Activated T-cell treated with anti-CD3 and anti-CD28 coated beads, Interleukin-2, amount 50 U/mL, for 1 hour (primary cell): ENCODE results near the gene COL17A1.

Experiments used
- DNase-seq: peaks from one replicate; pipeline ENCODE4 v3.0.0-alpha.2; 2020

The COL17A1 gene

GRCh38 chr10:104029521-104029860, 56.2 kb downstream of the COL17A1 start:
- no peak for DNase-seq

- DNase-seq, result no peak
Measured at GRCh38 chr10:104028823-104029520, 56.7 kb downstream of the COL17A1 start.

- no peak for DNase-seq
Measured at GRCh38 chr10:104028146-104028545, 57.5 kb downstream of the COL17A1 start.

- DNase-seq, result no peak
Measured at GRCh38 chr10:104026762-104027161, 58.9 kb downstream of the COL17A1 start.

DNA sequence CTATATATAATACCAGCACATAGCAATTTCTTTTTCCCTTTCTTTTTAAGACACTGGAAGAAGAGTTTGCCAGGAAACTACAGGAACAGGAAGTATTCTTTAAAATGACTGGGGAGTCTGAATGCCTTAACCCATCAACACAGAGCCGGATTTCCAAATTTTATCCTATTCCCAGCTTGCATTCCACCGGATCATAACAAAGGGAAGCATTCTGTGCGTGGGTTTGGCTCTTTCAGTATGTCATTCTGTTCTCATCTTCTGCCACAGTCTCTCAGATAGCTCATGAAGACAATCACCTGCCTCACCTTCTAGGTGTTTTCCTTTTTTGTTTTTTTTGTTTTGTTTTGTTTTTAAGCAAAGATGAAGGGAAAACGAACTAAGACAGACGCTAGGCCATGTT, 60.2 kb downstream of the COL17A1 start:
- DNase-seq, result no peak

DNA sequence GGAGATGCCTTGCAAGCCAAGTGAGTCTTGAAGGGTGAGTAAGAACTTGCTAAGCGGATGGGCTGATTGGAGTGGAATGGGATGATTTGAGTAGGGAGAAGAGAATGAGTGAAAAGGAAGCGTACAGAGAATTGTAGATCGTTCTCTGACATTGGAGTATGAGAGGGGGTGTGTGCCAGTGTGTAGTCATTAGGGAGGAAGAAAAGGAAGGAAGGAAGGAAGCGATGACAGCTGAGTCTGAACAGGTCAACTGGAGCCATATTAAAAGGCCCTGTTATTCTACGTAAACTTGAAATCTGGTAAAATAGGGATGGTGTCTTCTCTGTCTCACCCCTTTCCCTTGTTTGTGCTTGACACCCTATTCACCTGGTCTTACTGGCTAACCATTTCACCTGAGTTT, 63.7 kb downstream of the COL17A1 start:
- DNase-seq, result no peak

DNA sequence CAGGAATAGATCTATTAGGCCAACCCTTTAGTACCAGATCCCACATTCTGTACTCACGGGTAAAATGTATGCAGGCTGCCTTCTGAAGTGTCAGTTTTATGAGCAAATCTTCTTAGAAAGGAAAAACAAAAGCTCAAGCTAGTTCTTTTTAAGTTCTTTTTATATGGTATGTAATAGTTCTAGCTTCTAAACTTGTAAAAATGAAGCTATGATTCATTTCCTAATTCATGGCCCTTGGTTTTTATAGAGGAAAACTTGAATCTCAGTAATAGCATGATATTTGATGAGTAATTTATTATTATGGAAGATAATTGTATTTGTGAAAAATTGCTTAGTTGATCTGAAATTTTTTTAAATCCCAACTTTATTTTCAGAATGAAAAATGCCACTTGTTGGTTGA, 64.4 kb downstream of the COL17A1 start:
- DNase-seq, result no peak

DNA sequence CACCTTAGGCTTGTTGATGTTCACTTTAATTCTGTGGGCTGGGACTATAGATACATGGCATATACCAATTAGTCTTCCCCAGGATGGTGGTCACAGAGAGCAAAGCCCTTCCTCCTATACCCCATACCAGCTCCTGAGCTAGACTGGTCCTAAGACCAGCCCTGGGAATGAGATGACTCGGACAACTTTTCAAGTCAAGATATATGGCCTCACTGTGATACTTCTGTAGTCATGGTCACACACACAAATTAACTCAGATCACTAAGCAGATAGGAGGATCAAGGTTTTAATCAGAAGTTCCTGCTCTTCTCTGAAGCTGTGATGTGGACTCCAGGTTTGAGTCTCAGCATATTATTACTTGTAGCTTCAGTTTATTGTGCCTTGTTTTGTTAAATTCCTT, 65.7 kb downstream of the COL17A1 start:
- no peak for DNase-seq

DNA sequence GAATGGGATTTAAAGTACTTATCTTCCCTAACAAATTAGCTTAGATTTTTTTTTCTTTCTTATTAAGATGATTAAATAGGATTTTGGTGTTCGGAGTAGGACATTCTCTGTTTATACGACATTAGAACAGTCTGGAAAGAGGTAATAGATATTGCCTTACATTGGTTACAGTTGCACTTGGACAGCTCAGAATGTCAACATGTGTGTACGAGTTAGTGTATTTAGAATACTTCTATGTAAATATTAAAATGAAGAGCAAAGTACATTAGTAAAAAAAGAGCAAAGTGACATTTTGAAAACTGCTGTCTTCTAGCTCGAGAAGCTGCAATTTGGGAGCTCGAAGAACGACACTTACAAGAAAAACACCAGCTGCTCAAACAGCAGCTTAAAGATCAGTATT, 67.2 kb downstream of the COL17A1 start:
- no peak for DNase-seq

DNA sequence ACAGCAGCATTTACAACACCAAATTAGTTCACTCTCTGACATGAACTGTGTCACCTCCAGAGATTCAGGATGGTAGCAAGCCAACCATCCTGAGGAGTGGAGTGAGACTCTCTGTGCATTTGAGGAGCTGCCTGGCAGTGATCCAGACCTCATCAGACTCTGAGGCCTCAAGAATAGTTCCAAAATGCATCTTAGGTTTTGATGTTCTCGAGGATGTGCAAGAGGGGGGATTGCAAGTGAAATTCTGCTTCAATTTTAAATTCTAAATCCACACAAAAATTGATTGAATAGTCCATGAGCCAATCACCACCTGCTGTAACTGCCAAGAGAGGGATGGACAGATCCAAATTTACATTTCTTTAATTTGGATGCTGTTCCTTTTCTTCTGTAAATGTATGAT, 69.0 kb downstream of the COL17A1 start:
- DNase-seq, result no peak

- no peak for DNase-seq
Measured at GRCh38 chr10:104014176-104014575, 71.5 kb downstream of the COL17A1 start.

GRCh38 chr10:104013489-104013888, 72.2 kb downstream of the COL17A1 start:
- DNase-seq, result no peak

DNA sequence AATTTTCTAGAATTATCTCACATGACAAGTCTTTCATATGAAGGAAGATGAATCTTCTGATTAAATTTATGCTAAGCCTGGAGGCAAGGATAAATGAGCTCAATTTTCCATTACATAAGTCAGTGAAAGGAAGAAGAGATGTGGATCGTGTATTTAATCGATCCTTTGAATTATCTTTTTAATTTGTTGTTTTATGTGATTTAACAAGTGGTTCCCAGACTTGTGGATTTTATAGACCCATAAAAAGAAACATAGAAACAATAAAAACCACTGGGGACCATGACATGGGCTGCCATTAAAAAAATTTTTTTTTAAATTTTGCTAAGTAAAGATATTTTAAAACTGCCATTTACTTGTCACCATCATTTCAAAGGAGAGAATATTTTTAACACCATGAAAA, 73.8 kb downstream of the COL17A1 start:
- no peak for DNase-seq

DNA sequence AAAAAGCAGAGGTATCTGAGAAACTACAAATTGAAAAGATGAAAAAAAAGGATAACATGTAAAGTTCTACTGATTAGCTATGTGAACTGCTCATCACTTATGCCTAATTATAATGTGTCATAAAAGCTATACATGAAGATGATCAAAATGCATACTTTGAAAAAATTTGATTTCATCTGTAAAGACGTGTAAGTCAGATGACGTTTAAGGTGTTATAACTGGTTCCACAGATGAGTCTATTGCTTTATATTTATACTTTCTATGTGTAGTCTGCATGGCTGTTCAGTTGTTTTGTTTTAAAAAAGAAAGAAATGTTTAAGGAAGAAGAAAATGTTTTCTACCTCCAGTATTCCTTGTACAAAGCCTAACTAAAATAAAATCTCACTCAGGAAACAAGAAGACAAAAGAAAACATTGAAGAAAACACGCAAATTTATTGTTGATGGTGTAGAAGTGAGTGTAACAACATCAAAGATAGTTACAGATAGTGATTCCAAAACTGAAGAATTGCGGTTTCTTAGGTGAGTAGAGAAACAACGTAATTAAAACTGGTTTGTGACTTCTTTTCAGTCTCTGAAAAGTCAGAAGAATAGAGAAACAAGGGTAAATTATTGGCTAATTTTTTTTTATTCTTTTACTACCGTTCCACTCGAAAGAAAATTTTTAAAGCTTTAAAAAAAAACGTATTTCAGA, 80.4 kb downstream of the COL17A1 start:
- DNase-seq, result no peak

DNA sequence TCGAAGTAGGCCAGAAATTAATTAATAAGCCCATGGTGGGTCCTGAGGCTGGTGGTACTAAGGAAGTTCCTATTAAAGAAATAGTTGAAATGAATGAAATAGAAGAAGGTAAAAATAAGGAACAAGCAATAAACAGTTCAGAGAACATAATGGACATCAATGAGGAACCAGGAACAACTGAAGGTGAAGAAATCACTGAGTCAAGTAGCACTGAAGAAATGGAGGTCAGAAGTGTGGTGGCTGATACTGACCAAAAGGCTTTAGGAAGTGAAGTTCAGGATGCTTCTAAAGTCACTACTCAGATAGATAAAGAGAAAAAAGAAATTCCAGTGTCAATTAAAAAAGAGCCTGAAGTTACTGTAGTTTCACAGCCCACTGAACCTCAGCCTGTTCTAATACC, 82.8 kb downstream of the COL17A1 start:
- DNase-seq, result no peak

DNA sequence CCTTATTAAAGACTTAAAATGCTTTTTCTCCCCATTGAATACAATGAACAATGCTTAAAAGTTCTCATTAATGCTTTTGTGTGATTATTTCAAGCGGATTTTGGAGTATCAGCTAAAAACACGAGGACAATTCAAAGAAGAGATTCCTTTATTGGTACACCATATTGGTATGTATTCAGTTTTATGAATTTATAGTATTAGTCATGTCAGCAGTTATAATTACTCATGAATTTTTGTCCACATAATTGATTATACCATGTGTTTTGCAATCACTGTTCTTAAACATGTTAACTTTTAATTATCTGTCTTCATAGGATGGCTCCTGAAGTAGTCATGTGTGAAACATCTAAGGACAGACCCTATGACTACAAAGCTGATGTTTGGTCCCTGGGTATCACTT, 86.9 kb downstream of the COL17A1 start:
- DNase-seq, result no peak

DNA sequence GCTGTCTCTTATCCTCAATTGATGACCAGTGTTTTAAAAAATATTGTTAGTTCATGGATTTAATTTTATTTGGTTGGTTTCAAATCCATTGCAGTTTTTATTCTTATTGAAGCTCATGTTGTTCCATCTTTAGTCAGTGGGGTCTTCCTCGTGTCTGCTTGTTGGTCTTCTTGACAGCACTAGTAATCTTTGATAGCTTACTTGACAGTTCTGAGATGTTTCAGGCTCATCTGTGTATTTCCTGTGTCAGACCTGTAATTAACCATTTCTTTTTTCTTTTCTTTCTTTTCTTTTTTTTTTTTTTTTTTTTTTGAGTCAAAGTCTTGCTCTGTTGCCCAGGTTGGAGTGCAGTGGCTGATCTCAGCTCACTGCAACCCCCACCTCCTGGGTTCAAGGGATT, 90.5 kb downstream of the COL17A1 start:
- DNase-seq, result no peak

- no peak for DNase-seq
Measured at GRCh38 chr10:103991393-103992128, 94.1 kb downstream of the COL17A1 start.

GRCh38 chr10:103990531-103990930, 95.1 kb downstream of the COL17A1 start:
- DNase-seq, result no peak

DNA sequence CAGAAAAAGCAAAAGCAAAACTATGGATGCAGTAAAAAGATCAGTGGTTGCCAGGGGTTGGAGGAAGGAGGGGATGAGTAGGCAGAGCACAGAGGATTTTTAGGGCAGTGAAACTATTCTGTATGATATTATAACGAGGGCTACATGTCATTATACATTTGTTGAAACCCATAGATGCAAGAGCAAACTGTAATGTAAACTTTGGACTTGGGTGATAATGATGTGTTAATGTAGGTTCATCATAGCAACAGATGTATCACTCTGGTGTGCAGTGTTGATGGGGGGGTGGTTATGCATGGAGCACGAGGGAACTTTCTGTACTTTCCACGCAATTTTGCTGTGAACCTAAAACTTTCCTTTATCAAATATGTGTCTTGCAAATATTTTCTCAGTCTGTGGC, 95.6 kb downstream of the COL17A1 start:
- no peak for DNase-seq

DNA sequence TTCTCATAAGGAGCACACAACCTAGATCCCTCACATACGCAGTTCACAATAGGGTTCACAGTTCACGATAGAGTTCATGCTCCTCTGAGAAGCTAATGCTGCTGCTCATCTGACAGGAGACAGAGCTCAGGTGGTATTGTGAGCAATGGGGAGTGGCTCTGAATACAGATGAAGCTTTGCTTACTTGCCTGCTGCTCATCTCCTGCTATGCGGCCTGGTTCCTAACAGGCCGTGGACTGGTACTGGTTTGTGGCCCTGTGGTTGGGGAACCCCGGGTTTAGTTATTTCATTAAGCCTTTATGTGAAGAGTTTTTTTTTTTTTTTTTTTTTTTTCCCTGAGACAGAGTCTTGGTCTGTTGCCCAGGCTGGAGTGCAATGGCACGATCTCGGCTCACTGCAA, 99.3 kb downstream of the COL17A1 start:
- no peak for DNase-seq

DNA sequence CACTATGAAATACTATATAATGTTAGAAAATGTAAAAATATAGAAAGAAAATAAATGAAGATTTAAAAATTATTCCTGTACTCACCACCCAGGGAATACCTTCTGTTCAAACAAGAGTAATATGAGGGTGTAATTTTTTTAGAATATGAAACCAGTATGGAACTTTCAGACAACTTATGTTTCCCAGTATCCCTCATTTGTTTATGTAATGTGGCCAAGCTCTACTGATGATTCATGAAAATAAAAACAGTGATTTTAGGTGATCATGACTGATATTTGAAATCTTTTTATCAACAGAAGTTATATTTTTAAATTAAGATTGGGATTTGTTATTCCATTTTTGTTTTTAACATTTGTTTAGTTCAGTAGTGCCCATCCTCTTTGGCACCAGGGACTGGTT, 100.0 kb downstream of the COL17A1 start:
- no peak for DNase-seq

DNA sequence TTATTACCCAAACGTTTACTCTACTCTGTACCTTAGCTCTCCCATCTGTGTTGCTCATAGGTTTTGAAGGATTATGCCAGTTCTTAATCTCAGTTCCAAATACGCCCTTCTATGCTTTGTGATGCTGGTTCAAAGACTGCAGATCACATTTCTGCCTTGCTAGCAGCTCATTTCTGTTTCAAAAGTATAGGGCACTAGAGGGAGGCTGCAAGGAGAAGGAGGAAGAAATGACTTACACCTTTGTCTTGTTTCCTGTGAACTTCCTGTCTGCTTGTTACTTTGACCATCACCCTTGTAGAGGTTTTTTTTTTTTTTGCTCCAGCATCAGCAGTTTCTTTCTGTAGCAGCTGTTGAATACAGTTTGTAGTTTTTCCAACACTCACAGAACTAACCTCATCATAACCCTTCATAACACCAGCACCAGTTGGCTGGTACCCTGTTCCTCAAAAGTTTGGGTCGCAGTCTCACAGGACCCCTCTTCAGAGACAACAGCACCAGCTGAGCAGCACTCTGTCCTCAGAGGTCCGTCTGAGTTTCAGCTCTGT, 102.2 kb downstream of the COL17A1 start:
- no peak for DNase-seq

DNA sequence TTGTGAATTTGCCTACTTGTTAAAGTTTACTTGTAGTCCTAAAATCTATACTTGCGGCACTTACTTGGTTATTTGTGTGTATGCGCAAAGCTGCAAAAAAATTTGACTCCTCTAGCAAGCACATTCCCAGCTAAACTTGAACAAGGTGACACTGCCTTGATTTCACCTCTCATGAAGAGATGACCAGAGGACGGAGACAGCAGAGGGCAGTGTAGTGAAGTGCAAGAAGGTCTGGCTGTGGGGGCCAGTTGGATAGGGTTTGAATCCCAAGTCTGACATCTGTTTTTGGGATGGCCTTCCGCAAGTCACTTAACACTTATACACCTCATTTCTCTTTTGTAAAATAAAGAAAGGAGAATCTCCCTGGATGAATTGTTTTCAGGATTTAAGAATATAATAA, 103.0 kb downstream of the COL17A1 start:
- no peak for DNase-seq
